Measurements from ENCODE around the gene ARRDC3. TPM values are rescaled to one million over a fixed set of nuclear protein-coding genes. Genes with fewer than 3 reads are reported as not detected.

ARRDC3 gene
- total and polyA plus RNA-seq, 9 of the 15 experiments (the other 6 are each of a cell fraction or from before 2014, with no cell fraction given): 15.3 to 58.1 (median 39.4) TPM

DNA sequence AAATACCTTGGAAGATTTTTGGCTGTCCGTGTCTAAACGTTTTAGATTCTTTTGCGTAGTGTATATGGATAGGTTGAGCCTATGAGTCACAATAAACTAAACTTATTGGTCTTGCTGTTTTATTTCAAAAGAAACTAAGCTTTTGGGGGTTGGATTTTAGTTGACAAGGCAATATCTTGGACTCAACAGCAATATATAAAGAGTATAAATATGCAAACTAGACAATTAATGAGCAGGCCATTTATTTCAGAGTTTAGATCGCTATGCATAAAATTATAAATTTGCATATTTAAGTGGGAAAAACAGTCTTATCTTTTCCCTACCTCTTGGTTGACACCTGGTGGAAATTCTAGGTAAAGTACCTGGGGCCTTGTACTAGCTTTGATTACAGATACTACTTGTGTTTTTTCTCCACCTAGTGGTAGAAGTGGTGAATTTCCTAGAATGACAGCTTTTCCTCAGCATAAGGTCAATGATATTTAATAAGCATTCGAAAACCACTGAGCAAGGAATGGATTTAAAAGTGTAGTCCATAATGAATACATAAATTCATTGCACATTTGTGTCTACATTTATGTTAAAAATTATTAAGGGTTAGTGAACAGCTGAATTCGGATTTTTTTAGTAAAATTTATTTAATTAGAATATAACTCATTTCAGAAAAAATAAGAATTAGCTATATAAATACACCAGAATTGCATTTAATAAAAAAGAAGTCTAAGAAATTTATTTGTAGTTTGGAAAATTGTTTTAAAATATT lies 1.7 kb upstream of the ARRDC3 start (continued):
- TF ChIP-seq, protein P1, sequence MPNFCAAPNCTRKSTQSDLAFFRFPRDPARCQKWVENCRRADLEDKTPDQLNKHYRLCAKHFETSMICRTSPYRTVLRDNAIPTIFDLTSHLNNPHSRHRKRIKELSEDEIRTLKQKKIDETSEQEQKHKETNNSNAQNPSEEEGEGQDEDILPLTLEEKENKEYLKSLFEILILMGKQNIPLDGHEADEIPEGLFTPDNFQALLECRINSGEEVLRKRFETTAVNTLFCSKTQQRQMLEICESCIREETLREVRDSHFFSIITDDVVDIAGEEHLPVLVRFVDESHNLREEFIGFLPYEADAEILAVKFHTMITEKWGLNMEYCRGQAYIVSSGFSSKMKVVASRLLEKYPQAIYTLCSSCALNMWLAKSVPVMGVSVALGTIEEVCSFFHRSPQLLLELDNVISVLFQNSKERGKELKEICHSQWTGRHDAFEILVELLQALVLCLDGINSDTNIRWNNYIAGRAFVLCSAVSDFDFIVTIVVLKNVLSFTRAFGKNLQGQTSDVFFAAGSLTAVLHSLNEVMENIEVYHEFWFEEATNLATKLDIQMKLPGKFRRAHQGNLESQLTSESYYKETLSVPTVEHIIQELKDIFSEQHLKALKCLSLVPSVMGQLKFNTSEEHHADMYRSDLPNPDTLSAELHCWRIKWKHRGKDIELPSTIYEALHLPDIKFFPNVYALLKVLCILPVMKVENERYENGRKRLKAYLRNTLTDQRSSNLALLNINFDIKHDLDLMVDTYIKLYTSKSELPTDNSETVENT (CRISPR knock-in tag; IDR thresholded peaks at IDR 0.05): no peak
- TF ChIP-seq ZNF551 (CRISPR knock-in tag; IDR thresholded peaks at IDR 0.05) (no peak), PKNOX1 (IDR thresholded peaks at IDR 0.05) (peak; percentile 63), EP300 (IDR thresholded peaks at IDR 0.05; ENCODE audit: low read length) (peak; percentile 33; the same call in 1 of the 2 replicates), ZNF197 (CRISPR knock-in tag; IDR thresholded peaks at IDR 0.05; ENCODE audit: low read depth) (no peak), ZNF316 (IDR thresholded peaks at IDR 0.05) (peak; percentile 98), TAF15 (IDR thresholded peaks at IDR 0.05; ENCODE audit: low read depth, low read length) (no peak), POLR2A (conservative IDR thresholded peaks at IDR 0.05) (no peak), CTBP1 (IDR thresholded peaks at IDR 0.05; ENCODE audit: borderline replicate concordance) (peak; percentile 51; the same call in 1 of the 2 replicates), PHTF2 (CRISPR knock-in tag; IDR thresholded peaks at IDR 0.05) (no peak), PCBP1 (IDR thresholded peaks at IDR 0.05; ENCODE audit: low read depth, low read length, poor library complexity, severe bottlenecking) (no peak), FOS (IDR thresholded peaks at IDR 0.05; ENCODE audit: extremely low read depth, insufficient read length) (no peak), ZNF76 (CRISPR knock-in tag; IDR thresholded peaks at IDR 0.05; ENCODE audit: borderline replicate concordance) (no peak), PHB2 (IDR thresholded peaks at IDR 0.05; ENCODE audit: low read depth) (no peak), PCBP2 (IDR thresholded peaks at IDR 0.05; ENCODE audit: low read depth, low read length, poor library complexity, severe bottlenecking) (no peak), NR2F6 (CRISPR knock-in tag; IDR thresholded peaks at IDR 0.05) (no peak)
- TF ChIP-seq, protein P2, sequence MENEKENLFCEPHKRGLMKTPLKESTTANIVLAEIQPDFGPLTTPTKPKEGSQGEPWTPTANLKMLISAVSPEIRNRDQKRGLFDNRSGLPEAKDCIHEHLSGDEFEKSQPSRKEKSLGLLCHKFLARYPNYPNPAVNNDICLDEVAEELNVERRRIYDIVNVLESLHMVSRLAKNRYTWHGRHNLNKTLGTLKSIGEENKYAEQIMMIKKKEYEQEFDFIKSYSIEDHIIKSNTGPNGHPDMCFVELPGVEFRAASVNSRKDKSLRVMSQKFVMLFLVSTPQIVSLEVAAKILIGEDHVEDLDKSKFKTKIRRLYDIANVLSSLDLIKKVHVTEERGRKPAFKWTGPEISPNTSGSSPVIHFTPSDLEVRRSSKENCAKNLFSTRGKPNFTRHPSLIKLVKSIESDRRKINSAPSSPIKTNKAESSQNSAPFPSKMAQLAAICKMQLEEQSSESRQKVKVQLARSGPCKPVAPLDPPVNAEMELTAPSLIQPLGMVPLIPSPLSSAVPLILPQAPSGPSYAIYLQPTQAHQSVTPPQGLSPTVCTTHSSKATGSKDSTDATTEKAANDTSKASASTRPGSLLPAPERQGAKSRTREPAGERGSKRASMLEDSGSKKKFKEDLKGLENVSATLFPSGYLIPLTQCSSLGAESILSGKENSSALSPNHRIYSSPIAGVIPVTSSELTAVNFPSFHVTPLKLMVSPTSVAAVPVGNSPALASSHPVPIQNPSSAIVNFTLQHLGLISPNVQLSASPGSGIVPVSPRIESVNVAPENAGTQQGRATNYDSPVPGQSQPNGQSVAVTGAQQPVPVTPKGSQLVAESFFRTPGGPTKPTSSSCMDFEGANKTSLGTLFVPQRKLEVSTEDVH (IDR thresholded peaks at IDR 0.05; ENCODE audit: low read depth, partially characterized antibody): peak; percentile 51
- TF ChIP-seq, protein P3, sequence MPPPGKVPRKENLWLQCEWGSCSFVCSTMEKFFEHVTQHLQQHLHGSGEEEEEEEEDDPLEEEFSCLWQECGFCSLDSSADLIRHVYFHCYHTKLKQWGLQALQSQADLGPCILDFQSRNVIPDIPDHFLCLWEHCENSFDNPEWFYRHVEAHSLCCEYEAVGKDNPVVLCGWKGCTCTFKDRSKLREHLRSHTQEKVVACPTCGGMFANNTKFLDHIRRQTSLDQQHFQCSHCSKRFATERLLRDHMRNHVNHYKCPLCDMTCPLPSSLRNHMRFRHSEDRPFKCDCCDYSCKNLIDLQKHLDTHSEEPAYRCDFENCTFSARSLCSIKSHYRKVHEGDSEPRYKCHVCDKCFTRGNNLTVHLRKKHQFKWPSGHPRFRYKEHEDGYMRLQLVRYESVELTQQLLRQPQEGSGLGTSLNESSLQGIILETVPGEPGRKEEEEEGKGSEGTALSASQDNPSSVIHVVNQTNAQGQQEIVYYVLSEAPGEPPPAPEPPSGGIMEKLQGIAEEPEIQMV (tag; conservative IDR thresholded peaks at IDR 0.05; ENCODE audit: low read depth): no peak
- TF ChIP-seq, protein P4, sequence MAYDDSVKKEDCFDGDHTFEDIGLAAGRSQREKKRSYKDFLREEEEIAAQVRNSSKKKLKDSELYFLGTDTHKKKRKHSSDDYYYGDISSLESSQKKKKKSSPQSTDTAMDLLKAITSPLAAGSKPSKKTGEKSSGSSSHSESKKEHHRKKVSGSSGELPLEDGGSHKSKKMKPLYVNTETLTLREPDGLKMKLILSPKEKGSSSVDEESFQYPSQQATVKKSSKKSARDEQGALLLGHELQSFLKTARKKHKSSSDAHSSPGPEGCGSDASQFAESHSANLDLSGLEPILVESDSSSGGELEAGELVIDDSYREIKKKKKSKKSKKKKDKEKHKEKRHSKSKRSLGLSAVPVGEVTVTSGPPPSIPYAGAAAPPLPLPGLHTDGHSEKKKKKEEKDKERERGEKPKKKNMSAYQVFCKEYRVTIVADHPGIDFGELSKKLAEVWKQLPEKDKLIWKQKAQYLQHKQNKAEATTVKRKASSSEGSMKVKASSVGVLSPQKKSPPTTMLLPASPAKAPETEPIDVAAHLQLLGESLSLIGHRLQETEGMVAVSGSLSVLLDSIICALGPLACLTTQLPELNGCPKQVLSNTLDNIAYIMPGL (CRISPR knock-in tag; IDR thresholded peaks at IDR 0.05): no peak
